Gastrocnemius medialis (tissue), 4 donors: ENCODE data around the gene SYCP1. TPM values are rescaled to one million over a fixed set of nuclear protein-coding genes. Genes with fewer than 3 reads are reported as not detected.

Source experiments
- ATAC-seq, 2 donors: fragments of 150-250 bp; one replicate each; pipeline ENCODE4 v1.9.1; 2016
- DNase-seq, 2 donors: peaks; one replicate each; pipeline ENCODE4 v3.0.0-alpha.2; 2019
- H3K27ac ChIP-seq, 4 donors: fragments of 200-600 bp; sonication (generic); 1 replicate in 1 of 4; 2 replicates in 3 of 4; pipeline ENCODE4 v1.5.1; 2016 to 2018; ENCODE audit warnings: mild to moderate bottlenecking in 2 of 4, moderate library complexity in 1 of 4
- H3K27me3 ChIP-seq, 3 donors: fragments of 200-600 bp; sonication (generic) in 2 of 3; 1 replicate in 1 of 3; 2 replicates in 2 of 3; pipeline versions ENCODE4 v1.5.1 to v1.6.0; 2016 to 2019; ENCODE audit warnings: mild to moderate bottlenecking in 1 of 3, moderate library complexity in 1 of 3
- H3K36me3 ChIP-seq, 2 donors: fragments of 200-600 bp; sonication (generic) in 1 of 2; one replicate each; pipeline ENCODE4 v1.5.1; 2017 to 2018
- H3K4me1 ChIP-seq, 2 donors: fragments of 200-600 bp; sonication (generic) in 1 of 2; one replicate each; pipeline ENCODE4 v1.5.1; 2016 to 2017; ENCODE audit warnings: mild to moderate bottlenecking in 2 of 2
- H3K4me3 ChIP-seq, 4 donors: fragments of 200-600 bp; sonication (generic) in 3 of 4; 1 replicate in 1 of 4; 2 replicates in 3 of 4; pipeline ENCODE4 v1.5.1; 2016 to 2019; ENCODE audit warnings: mild to moderate bottlenecking in 2 of 4
- H3K9me3 ChIP-seq, 3 donors: fragments of 200-600 bp; sonication (generic) in 2 of 3; 1 replicate in 1 of 3; 2 replicates in 2 of 3; pipeline ENCODE4 v1.5.1; 2016 to 2019
- CTCF ChIP-seq, 5 experiments: fragments of 450-650 bp in 3 of 5; fragments of 200-600 bp in 2 of 5; sonication (generic) in 2 of 5; IDR thresholded peaks in 4 of 5; conservative IDR thresholded peaks in 1 of 5; 1 replicate in 4 of 5; 2 replicates in 1 of 5; pipeline ENCODE4 v1.5.1; 2016 to 2019; ENCODE audit warnings: antibody characterized with exemption in 5 of 5, mild to moderate bottlenecking in 3 of 5, moderate library complexity in 3 of 5
- POLR2A ChIP-seq, 2 donors: fragments of 450-650 bp; IDR thresholded peaks; one replicate each; pipeline ENCODE4 v1.6.1; 2017; ENCODE audit warnings: antibody characterized with exemption in 2 of 2, mild to moderate bottlenecking in 2 of 2, moderate library complexity in 2 of 2
- in situ Hi-C, 4 donors: fragments of 200-750 bp; cut with MboI; loops; one replicate each; pipeline versions ENCODE4 v1.15.0 to v1.8.0; 2017; ENCODE audit warnings: low sequenced_read_pairs in 4 of 4
- intact Hi-C: fragments of 100-400 bp; cut with DNase I; formaldehyde crosslinking; loops from one replicate; pipeline ENCODE4 v1.15.1; 2023; ENCODE audit warnings: low total_unique reads
- total RNA-seq, 4 donors: library from RNA; depleted of rRNA; stranded (reverse); fragments of >200 nt; gene quantifications; one replicate each; pipeline versions ENCODE4 v1.1.0 to v1.2.3, GENCODE V29; 2016

SYCP1 gene
- total RNA-seq, 4 donors from 2014 or later: not detected

GRCh38 chr1:115040501-115040900 is 185.8 kb downstream of the SYCP1 start:
- ATAC-seq (no peak), DNase-seq (no peak)
- H3K27me3 ChIP-seq: no peaks in the 10 kb centered on the region
- H3K27ac ChIP-seq: no peak overlapping the region
- no peaks in the 10 kb centered on the region for H3K4me1 ChIP-seq
- in situ Hi-C loops (no loop called here), intact Hi-C loops (no loop called here)
- H3K4me3 ChIP-seq: no peak overlapping the region
- no peak for TF ChIP-seq POLR2A (IDR thresholded peaks at IDR 0.05)
- TF ChIP-seq CTCF (IDR thresholded peaks at IDR 0.05 in 4 of 5, conservative IDR thresholded peaks at IDR 0.05 in 1 of 5): no peak
- H3K36me3 ChIP-seq: no peaks in the 10 kb centered on the region
- H3K9me3 ChIP-seq: no peaks in the 10 kb centered on the region

- intact Hi-C loops (no loop called here), in situ Hi-C loops (no loop called here)
- H3K36me3 ChIP-seq: no peaks in the 10 kb centered on the region
- no peak overlapping the region for H3K4me3 ChIP-seq
- H3K27me3 ChIP-seq: no peaks in the 10 kb centered on the region
- H3K4me1 ChIP-seq: no peaks in the 10 kb centered on the region
- no peak for ATAC-seq
- DNase-seq: no peak
- no peak for TF ChIP-seq POLR2A (IDR thresholded peaks at IDR 0.05)
- TF ChIP-seq CTCF (IDR thresholded peaks at IDR 0.05 in 4 of 5, conservative IDR thresholded peaks at IDR 0.05 in 1 of 5): no peak
- H3K9me3 ChIP-seq: no peaks in the 10 kb centered on the region
- no peak overlapping the region for H3K27ac ChIP-seq
Measured at GRCh38 chr1:115041654-115042053, 187.0 kb downstream of the SYCP1 start.

Other genes starting within 250 kb of the SYCP1 start
- 10 to 100 TPM in 3 of 4 donors, 1 to 10 TPM in 1; 4.7 to 20.7 (median 17.4) TPM for gene DENND2C, start 184.8 kb upstream of the SYCP1 start, total RNA-seq
- 10 to 100 TPM; 43.5 to 93.4 (median 68.1) TPM for gene AMPD1, start 159.3 kb upstream of the SYCP1 start, total RNA-seq
- 10 to 100 TPM in 1 of 4 donors, 1 to 10 TPM in 3; 3.9 to 10.8 (median 6.6) TPM for gene NRAS, start 138.1 kb upstream of the SYCP1 start, total RNA-seq
- gene CSDE1, start 96.9 kb upstream of the SYCP1 start, total RNA-seq: 1,000 to 10,000 TPM; 2,331 to 4,024 (median 3,697) TPM
- gene SIKE1, start 74.2 kb upstream of the SYCP1 start, total RNA-seq: 10 to 100 TPM; 25.7 to 37.8 (median 36.3) TPM
- not detected for gene TSHB, start 175.0 kb downstream of the SYCP1 start, total RNA-seq
- gene TSPAN2, start 234.6 kb downstream of the SYCP1 start, total RNA-seq: 1 to 10 TPM in 2 of 4 donors, under 1 TPM in 1, not detected in 1; 0.70 to 2.6 (median 2.0) TPM